Measurements from ENCODE around the gene TUBA3C. TPM values are rescaled to one million over a fixed set of nuclear protein-coding genes. Genes with fewer than 3 reads are reported as not detected.

Gene TUBA3C
- total RNA-seq, 1 donor from 2014 or later, result not detected

- Mint-ChIP-seq H3K27ac (no peak overlapping the region), H3K36me3 (ENCODE audit: low read depth) (no peaks in the 10 kb centered on the region), H3K27me3 (no peaks in the 10 kb centered on the region), H3K4me1 (no peaks in the 10 kb centered on the region), H3K9me3 (no peaks in the 10 kb centered on the region), H3K4me3 (no peak overlapping the region)
- ATAC-seq (ENCODE audit: low read depth) (no peak), DNase-seq (no peak)
- TF ChIP-seq CTCF (IDR thresholded peaks at IDR 0.05), result no peak
- CTCF ChIA-PET, result no interaction called here
- intact Hi-C loops (cut with micrococcal nuclease), result no loop called here
- POLR2A ChIA-PET, result no interaction called here
Measured at GRCh38 chr13:19185086-19185864, 3.7 kb upstream of the TUBA3C start.

- intact Hi-C loops (cut with micrococcal nuclease), result no loop called here
- no peaks in the 10 kb centered on the region for H3K27me3 Mint-ChIP-seq
- ChIA-PET CTCF (no interaction called here), POLR2A (no interaction called here)
- no peaks in the 10 kb centered on the region for H3K4me1 Mint-ChIP-seq
- no peak overlapping the region for H3K27ac Mint-ChIP-seq
- ATAC-seq (ENCODE audit: low read depth) (no peak), DNase-seq (no peak)
- H3K4me3 Mint-ChIP-seq, result no peak overlapping the region
- H3K9me3 Mint-ChIP-seq, result no peaks in the 10 kb centered on the region
- no peak for TF ChIP-seq CTCF (IDR thresholded peaks at IDR 0.05)
- no peaks in the 10 kb centered on the region for H3K36me3 Mint-ChIP-seq (ENCODE audit: low read depth)
Measured at GRCh38 chr13:19184176-19184575, 2.6 kb upstream of the TUBA3C start.

- intact Hi-C loops (cut with micrococcal nuclease), result no loop called here
- H3K27ac Mint-ChIP-seq, result no peak overlapping the region
- H3K27me3 Mint-ChIP-seq, result no peaks in the 10 kb centered on the region
- POLR2A ChIA-PET, result no interaction called here
- DNase-seq, result no peak
- TF ChIP-seq CTCF (IDR thresholded peaks at IDR 0.05), result no peak
- no peak for ATAC-seq (ENCODE audit: low read depth)
- H3K4me1 Mint-ChIP-seq, result no peaks in the 10 kb centered on the region
- H3K4me3 Mint-ChIP-seq, result no peak overlapping the region
- no peaks in the 10 kb centered on the region for H3K36me3 Mint-ChIP-seq (ENCODE audit: low read depth)
- no peaks in the 10 kb centered on the region for H3K9me3 Mint-ChIP-seq
- CTCF ChIA-PET, result no interaction called here
Measured at GRCh38 chr13:19183676-19184075, 2.1 kb upstream of the TUBA3C start.

GRCh38 chr13:19182536-19182935, 912 bp upstream of the TUBA3C start:
- H3K36me3 Mint-ChIP-seq (ENCODE audit: low read depth), result no peaks in the 10 kb centered on the region
- DNase-seq, result no peak
- H3K27me3 Mint-ChIP-seq, result no peaks in the 10 kb centered on the region
- H3K4me3 Mint-ChIP-seq, result no peak overlapping the region
- ChIA-PET POLR2A (no interaction called here), CTCF (no interaction called here)
- intact Hi-C loops (cut with micrococcal nuclease), result no loop called here
- no peak overlapping the region for H3K27ac Mint-ChIP-seq
- no peaks in the 10 kb centered on the region for H3K9me3 Mint-ChIP-seq
- no peak for ATAC-seq (ENCODE audit: low read depth)
- no peak for TF ChIP-seq CTCF (IDR thresholded peaks at IDR 0.05)
- H3K4me1 Mint-ChIP-seq, result no peaks in the 10 kb centered on the region

DNA sequence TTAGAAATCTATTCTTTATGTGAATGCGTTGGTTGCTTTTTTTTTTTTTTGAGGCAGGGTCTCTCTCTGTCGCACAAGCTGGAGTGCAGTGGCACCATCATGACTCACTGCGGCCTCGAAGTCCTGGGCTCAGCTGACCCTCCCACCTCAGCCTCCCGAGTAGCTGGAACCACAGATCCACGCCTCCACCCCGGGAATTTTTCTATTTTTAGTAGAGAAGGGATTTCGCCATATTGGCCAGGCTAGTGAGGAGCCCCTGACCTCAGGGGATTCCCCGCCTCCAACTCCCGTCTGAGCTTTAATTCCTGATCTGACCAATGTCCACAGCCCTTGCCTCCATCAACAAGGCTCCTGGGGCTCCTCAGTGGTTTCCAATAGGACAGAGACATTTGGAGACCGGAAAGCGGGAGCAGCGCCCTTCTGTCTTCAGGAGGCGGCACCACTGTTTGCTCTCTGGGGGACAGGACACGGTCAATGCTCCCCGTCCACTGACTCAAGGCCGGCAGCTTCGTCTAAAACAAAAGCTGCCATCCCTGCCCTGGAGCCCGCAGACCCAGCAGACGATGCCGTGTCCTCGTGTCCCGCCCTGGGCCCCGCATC, 503 bp downstream of the TUBA3C start:
- Mint-ChIP-seq H3K4me1 (no peaks in the 10 kb centered on the region), H3K4me3 (no peak overlapping the region), H3K9me3 (no peaks in the 10 kb centered on the region), H3K27ac (no peak overlapping the region), H3K36me3 (ENCODE audit: low read depth) (no peaks in the 10 kb centered on the region), H3K27me3 (no peaks in the 10 kb centered on the region)
- DNase-seq (no peak), ATAC-seq (ENCODE audit: low read depth) (no peak)
- ChIA-PET CTCF (no interaction called here), POLR2A (no interaction called here)
- no peak for TF ChIP-seq CTCF (IDR thresholded peaks at IDR 0.05)
- intact Hi-C loops (cut with micrococcal nuclease), result no loop called here

All from activated B cell treated with CpG ODN at 0.5 μM for 24 hours (primary cell).